GM06990 (cell line): ENCODE data around the gene RXRA.

ENCODE experiments used
- DNase-seq: peaks from one replicate; pipeline ENCODE4 v3.0.0-alpha.2; 2011; ENCODE audit not compliant: insufficient read length; ENCODE audit errors: extremely low read depth
- H3K27me3 ChIP-seq: replicated peaks from 2 replicates; pipeline ENCODE4 v1.6.0; 2011; ENCODE audit warnings: low read length; ENCODE audit not compliant: control insufficient read depth, insufficient read depth
- H3K36me3 ChIP-seq: 2 replicates; pipeline ENCODE4 v1.5.1; 2011; ENCODE audit warnings: low read length; ENCODE audit not compliant: control insufficient read depth, insufficient read depth
- H3K4me3 ChIP-seq: replicated peaks from 2 replicates; pipeline ENCODE4 v1.5.1; 2011; ENCODE audit warnings: low read depth, mild to moderate bottlenecking, control low read depth, low read length
- TF ChIP-seq, protein P1 (sequence below): IDR thresholded peaks from 2 replicates; pipeline ENCODE4 v1.5.1; 2011; ENCODE audit warnings: low read length, control low read depth, mild to moderate bottlenecking, inconsistent platforms; ENCODE audit not compliant: insufficient read depth, poor library complexity, severe bottlenecking

RXRA gene

DNA sequence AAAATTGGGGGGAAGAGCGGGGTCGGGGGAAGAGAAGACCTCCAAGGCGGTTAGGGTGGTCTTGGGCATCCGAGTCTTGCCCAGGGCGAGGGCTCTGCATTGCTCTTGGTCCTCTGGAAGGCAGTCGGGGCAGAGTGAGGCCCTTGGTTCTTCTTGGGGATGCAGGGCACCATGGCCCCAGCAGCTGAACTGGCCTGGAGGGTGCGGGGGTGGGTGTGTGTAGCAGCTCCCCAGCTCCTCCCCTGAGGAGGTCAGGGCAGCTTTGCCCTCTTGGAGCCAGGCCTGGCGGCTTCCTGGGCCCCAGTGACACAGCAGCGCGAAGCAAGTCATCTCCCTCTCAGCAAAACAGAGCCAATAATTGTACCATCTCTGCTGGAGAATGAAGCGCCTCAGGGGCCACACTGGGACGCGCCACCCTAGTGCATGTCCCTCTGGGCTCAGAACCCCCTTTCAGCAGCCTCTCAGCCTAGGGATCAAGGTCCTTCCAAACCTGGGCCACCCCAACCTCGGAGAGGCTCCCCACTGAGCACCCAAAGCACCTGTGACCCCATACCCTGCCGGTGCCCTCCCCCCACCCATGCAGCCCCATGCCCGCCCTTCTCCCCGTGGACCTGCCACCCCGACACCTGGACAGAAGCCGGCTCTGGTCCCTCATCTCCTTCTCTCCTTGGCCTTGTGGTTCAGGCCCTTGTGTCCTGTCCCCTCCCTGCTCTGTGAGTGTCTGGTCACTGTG lies 10.4 kb upstream of the RXRA start:
- DNase-seq = no peak
- no peaks in the 10 kb centered on the region for H3K36me3 ChIP-seq
- TF ChIP-seq, protein P1, sequence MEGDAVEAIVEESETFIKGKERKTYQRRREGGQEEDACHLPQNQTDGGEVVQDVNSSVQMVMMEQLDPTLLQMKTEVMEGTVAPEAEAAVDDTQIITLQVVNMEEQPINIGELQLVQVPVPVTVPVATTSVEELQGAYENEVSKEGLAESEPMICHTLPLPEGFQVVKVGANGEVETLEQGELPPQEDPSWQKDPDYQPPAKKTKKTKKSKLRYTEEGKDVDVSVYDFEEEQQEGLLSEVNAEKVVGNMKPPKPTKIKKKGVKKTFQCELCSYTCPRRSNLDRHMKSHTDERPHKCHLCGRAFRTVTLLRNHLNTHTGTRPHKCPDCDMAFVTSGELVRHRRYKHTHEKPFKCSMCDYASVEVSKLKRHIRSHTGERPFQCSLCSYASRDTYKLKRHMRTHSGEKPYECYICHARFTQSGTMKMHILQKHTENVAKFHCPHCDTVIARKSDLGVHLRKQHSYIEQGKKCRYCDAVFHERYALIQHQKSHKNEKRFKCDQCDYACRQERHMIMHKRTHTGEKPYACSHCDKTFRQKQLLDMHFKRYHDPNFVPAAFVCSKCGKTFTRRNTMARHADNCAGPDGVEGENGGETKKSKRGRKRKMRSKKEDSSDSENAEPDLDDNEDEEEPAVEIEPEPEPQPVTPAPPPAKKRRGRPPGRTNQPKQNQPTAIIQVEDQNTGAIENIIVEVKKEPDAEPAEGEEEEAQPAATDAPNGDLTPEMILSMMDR = no peak
- H3K4me3 ChIP-seq = no peak overlapping the region
- H3K27me3 ChIP-seq = peaks cover 1% of the 10 kb centered on the region

DNA sequence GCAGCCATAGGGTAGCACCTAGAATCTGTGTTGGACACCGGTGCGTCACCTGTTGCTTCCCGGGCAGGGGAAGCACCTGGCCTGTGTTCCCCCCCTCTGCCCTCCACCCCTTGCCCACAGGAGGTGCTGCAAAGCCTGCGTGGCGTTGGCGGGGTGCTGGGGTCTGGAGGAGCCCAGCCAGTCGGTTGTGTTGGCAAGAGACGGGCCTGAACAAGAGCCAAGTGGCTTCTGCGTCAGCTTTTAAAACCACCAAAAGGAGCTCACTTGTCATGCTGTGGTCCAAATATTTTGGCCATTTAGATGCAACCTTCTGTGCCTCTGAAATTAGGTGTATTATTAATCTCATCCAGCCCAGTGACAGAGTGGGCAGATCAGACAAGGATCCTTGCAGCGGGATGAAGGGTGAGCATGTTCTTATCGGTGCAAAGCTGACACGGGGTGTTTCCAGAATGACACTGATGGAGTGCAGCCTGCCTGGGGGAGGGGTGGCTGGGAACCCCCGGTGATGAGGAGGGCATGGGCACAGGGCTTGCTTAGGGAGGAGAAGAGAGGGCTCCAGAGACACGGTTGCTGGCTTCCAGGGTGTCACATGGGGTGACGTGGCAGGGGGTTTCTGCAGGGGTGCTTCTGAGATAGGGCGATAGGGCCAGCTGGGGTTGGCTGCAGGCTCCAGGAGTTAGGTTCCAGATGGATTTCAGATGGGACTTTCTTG lies 9.7 kb upstream of the RXRA start:
- TF ChIP-seq, protein P1 = no peak
- DNase-seq = peak; percentile 39
- H3K27me3 ChIP-seq = peaks cover 1% of the 10 kb centered on the region

DNA sequence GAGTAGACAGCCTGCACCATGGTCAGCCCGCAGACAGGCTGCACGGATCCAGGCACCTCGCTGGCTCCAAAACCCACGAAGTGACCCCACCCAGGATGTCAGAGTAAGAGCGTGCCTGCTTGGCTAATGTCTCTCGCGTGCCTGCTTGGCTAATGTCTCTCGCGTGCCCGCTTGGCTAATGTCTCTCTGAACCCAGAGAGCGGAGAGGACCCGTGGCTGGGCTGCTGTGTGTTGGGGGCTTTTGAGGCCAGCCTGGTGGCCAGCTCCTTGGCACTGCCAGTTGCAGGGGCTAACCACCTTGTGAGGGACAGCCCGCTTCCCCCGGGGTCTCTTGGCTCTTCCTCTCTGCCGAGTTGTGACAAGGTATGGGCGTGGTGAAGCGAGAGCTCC lies 8.9 kb upstream of the RXRA start:
- peaks cover 1% of the 10 kb centered on the region for H3K27me3 ChIP-seq
- H3K36me3 ChIP-seq = no peaks in the 10 kb centered on the region
- DNase-seq = no peak
- TF ChIP-seq, protein P1 = no peak
- no peak overlapping the region for H3K4me3 ChIP-seq

More for the DNA sequence above, 9.7 kb upstream of the RXRA start:
- no peak overlapping the region for H3K4me3 ChIP-seq
- H3K36me3 ChIP-seq = no peaks in the 10 kb centered on the region

DNA sequence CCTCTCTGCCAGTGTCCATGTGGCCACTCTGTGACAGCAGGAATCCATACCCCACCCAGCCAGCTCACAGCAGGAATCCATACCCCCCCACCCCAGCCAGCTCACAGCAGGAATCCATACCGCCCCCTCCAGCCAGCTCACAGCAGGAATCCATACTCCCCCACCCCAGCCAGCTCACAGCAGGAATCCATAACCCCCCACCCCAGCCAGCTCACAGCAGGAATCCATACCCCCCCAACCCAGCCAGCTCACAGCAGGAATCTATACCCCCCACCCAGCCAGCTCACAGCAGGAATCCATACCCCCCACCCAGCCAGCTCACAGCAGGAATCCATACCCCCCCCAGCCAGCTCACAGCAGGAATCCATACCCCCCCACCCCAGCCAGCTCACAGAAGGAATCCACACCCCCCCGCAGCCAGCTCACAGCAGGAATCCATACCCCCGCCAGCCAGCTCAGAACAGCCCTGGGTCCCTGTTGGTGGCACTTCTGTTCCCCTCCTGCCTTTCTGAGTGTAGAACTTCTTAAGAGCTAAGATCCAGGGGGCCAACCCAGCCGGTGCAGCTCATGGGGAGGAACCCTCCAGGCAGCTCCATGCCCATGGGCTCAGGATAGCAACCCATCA lies 8.4 kb upstream of the RXRA start:
- H3K27me3 ChIP-seq = peaks cover 1% of the 10 kb centered on the region
- TF ChIP-seq, protein P1 = no peak
- DNase-seq = no peak
- H3K36me3 ChIP-seq = no peaks in the 10 kb centered on the region
- no peak overlapping the region for H3K4me3 ChIP-seq

DNA sequence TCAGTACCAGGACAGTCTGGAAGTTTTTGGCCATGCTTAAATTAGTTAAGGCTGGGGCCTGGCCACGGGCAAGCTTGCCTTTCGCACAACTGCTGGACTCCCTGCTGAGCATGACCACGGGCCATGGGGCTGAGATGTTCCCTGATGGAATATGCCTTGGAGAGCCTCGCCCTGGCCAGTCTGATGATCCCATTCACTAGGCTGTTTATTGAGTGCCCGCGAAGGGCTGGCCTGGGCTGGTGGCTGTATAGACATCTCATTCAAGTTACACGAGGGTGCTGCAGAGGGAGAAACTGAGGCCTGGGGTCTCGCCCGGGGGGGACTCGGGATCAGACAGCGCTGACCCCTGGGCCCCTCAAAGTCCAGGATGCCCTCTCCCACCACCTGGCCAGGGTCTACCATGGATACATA lies 7.8 kb upstream of the RXRA start:
- Histone ChIP-seq H3K4me3 (no peak overlapping the region), H3K36me3 (no peaks in the 10 kb centered on the region), H3K27me3 (no peaks in the 10 kb centered on the region; the same call in none of the 2 replicates)
- TF ChIP-seq, protein P1 = no peak
- no peak for DNase-seq
